ENCODE data around the gene TAGAP. TPM values are rescaled to one million over a fixed set of nuclear protein-coding genes. Genes with fewer than 3 reads are reported as not detected.

The TAGAP gene
- total RNA-seq, 4 donors from 2014 or later: 0.57 to 6.6 (median 1.9) TPM

- no peak for TF ChIP-seq CTCF (IDR thresholded peaks at IDR 0.05; ENCODE audit: low read depth)
Observed at GRCh38 chr6:159062976-159063375, 18.2 kb upstream of the TAGAP start.

- no peak for TF ChIP-seq CTCF (IDR thresholded peaks at IDR 0.05; ENCODE audit: low read depth)
Observed at GRCh38 chr6:159062564-159062945, 17.8 kb upstream of the TAGAP start.

- no peak for TF ChIP-seq CTCF (IDR thresholded peaks at IDR 0.05; ENCODE audit: low read depth)
Observed at GRCh38 chr6:159061805-159062563, 17.2 kb upstream of the TAGAP start.

GRCh38 chr6:159061146-159061545 is 16.4 kb upstream of the TAGAP start:
- no peak for TF ChIP-seq CTCF (IDR thresholded peaks at IDR 0.05; ENCODE audit: low read depth)

GRCh38 chr6:159059885-159060506 is 15.2 kb upstream of the TAGAP start:
- no peak for TF ChIP-seq CTCF (IDR thresholded peaks at IDR 0.05; ENCODE audit: low read depth)

- no peak for TF ChIP-seq CTCF (IDR thresholded peaks at IDR 0.05; ENCODE audit: low read depth)
Observed at GRCh38 chr6:159059141-159059540, 14.3 kb upstream of the TAGAP start.

GRCh38 chr6:159056899-159057298 is 12.1 kb upstream of the TAGAP start:
- no peak for TF ChIP-seq CTCF (IDR thresholded peaks at IDR 0.05; ENCODE audit: low read depth)
